NCI-H2227 (cell line): ENCODE data around the gene TBRG4.
"Not testable (repeated sequence)": the region's sequence is repeated elsewhere in the genome, so short reads cannot be mapped to it uniquely, and the experiment has no call there.

ENCODE experiments used
- DNase-seq: peaks from one replicate; lab custom pipeline; 2025; ENCODE audit not compliant: unreplicated experiment; lab: John Stamatoyannopoulos, UW

The TBRG4 gene

GRCh38 chr7:45111298-45112223 is at the start of gene TBRG4:
TBRG4 (minus strand) TSS chr7:45111697; CDS start chr7:45109237, 2,460 bp downstream.
- peak; percentile 96 for DNase-seq

- no peak for DNase-seq
These were observed 49.6 kb upstream of the TBRG4 start for GRCh38 chr7:45161138-45161537.

GRCh38 chr7:45160417-45160881 is 49.0 kb upstream of the TBRG4 start:
- no peak for DNase-seq

GRCh38 chr7:45159296-45159695 is 47.8 kb upstream of the TBRG4 start:
- no peak for DNase-seq

- DNase-seq = no peak
These were observed 47.0 kb upstream of the TBRG4 start for GRCh38 chr7:45158471-45158870.

GRCh38 chr7:45157653-45158401 is 46.3 kb upstream of the TBRG4 start, which contains the start of gene RAMP3:
RAMP3 (plus strand) TSS chr7:45157791; CDS start chr7:45157829, 38 bp downstream.
- DNase-seq = peak; percentile 4

GRCh38 chr7:45157286-45157652 is 45.8 kb upstream of the TBRG4 start:
- DNase-seq = no peak

- no peak for DNase-seq
These were observed 45.2 kb upstream of the TBRG4 start for GRCh38 chr7:45156516-45157272.

GRCh38 chr7:45155941-45156340 is 44.4 kb upstream of the TBRG4 start:
- no peak for DNase-seq

- no peak for DNase-seq
These were observed 43.9 kb upstream of the TBRG4 start for GRCh38 chr7:45155357-45155900.

GRCh38 chr7:45153861-45154260 is 42.4 kb upstream of the TBRG4 start:
- not testable (repeated sequence) for DNase-seq

- DNase-seq = no peak
These were observed 41.7 kb upstream of the TBRG4 start for GRCh38 chr7:45153233-45153632.

GRCh38 chr7:45151967-45152366 is 40.5 kb upstream of the TBRG4 start:
- DNase-seq = no peak

GRCh38 chr7:45151131-45151684 is 39.7 kb upstream of the TBRG4 start:
- no peak for DNase-seq

GRCh38 chr7:45150199-45150598 is 38.7 kb upstream of the TBRG4 start:
- DNase-seq = no peak

GRCh38 chr7:45149606-45150005 is 38.1 kb upstream of the TBRG4 start:
- no peak for DNase-seq

GRCh38 chr7:45148653-45148973 is 37.1 kb upstream of the TBRG4 start:
- DNase-seq = no peak

- DNase-seq = no peak
These were observed 36.6 kb upstream of the TBRG4 start for GRCh38 chr7:45147858-45148652.

- DNase-seq = no peak
These were observed 35.3 kb upstream of the TBRG4 start for GRCh38 chr7:45146531-45147379.
